ENCODE results near the gene RNF7.
"Not testable (repeated sequence)": the region's sequence is repeated elsewhere in the genome, so short reads cannot be mapped to it uniquely, and the experiment has no call there.

The RNF7 gene

GRCh38 chr3:141784531-141784930 lies 46.4 kb downstream of the RNF7 start:
- H3K27me3 ChIP-seq (ENCODE audit: insufficient read depth, low read depth, severe bottlenecking): no peaks in the 10 kb centered on the region
- DNase-seq: no peak
- no peaks in the 10 kb centered on the region for H3K9me3 ChIP-seq (ENCODE audit: severe bottlenecking)
- TF ChIP-seq CTCF (IDR thresholded peaks at IDR 0.05; ENCODE audit: low read depth, low read length): no peak
- H3K4me3 ChIP-seq (ENCODE audit: low read depth, low read length): no peak overlapping the region
- no peak overlapping the region for H3K27ac ChIP-seq
- H3K36me3 ChIP-seq: no peaks in the 10 kb centered on the region

GRCh38 chr3:141788149-141788548 lies 50.1 kb downstream of the RNF7 start:
- Histone ChIP-seq H3K27me3 (ENCODE audit: insufficient read depth, low read depth, severe bottlenecking) (no peaks in the 10 kb centered on the region), H3K4me3 (ENCODE audit: low read depth, low read length) (no peak overlapping the region), H3K27ac (no peak overlapping the region), H3K36me3 (no peaks in the 10 kb centered on the region), H3K9me3 (ENCODE audit: severe bottlenecking) (no peaks in the 10 kb centered on the region)
- no peak for DNase-seq
- TF ChIP-seq CTCF (IDR thresholded peaks at IDR 0.05; ENCODE audit: low read depth, low read length): no peak

DNA sequence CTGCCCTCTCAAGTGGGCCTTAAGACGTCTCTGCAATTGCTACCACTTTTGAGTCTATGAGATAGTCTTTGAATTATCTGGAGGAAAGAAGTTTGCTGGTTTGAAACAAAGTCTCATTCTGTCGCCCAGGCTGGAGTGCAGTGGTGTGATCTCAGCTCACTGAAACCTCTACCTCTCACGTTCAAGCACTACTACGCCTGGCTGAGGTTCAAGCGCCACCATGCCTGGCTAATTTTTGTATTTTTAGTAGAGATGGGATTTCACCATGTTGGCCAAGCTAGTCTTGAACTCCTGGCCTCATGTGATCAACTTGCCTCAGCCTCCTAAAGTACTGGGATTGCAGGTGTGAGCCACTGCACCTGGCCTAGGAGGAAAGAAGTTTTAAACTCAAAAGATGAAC lies 50.7 kb downstream of the RNF7 start:
- not testable (repeated sequence) for H3K9me3 ChIP-seq (ENCODE audit: severe bottlenecking); H3K27me3 ChIP-seq (ENCODE audit: insufficient read depth, low read depth, severe bottlenecking); DNase-seq

GRCh38 chr3:141789281-141789680 lies 51.2 kb downstream of the RNF7 start:
- no peaks in the 10 kb centered on the region for H3K27me3 ChIP-seq (ENCODE audit: insufficient read depth, low read depth, severe bottlenecking)
- H3K27ac ChIP-seq: no peak overlapping the region
- no peak for DNase-seq
- no peaks in the 10 kb centered on the region for H3K9me3 ChIP-seq (ENCODE audit: severe bottlenecking)
- H3K36me3 ChIP-seq: no peaks in the 10 kb centered on the region
- no peak for TF ChIP-seq CTCF (IDR thresholded peaks at IDR 0.05; ENCODE audit: low read depth, low read length)
- no peak overlapping the region for H3K4me3 ChIP-seq (ENCODE audit: low read depth, low read length)

More for the DNA sequence above, 50.7 kb downstream of the RNF7 start:
- not testable (repeated sequence) for H3K36me3 ChIP-seq; H3K27ac ChIP-seq; H3K4me3 ChIP-seq (ENCODE audit: low read depth, low read length)

GRCh38 chr3:141790171-141790570 lies 52.1 kb downstream of the RNF7 start:
- Histone ChIP-seq H3K27me3 (ENCODE audit: insufficient read depth, low read depth, severe bottlenecking) (no peaks in the 10 kb centered on the region), H3K27ac (no peak overlapping the region), H3K36me3 (no peaks in the 10 kb centered on the region), H3K4me3 (ENCODE audit: low read depth, low read length) (no peak overlapping the region), H3K9me3 (ENCODE audit: severe bottlenecking) (no peaks in the 10 kb centered on the region)
- DNase-seq: no peak
- no peak for TF ChIP-seq CTCF (IDR thresholded peaks at IDR 0.05; ENCODE audit: low read depth, low read length)

- H3K36me3 ChIP-seq: no peaks in the 10 kb centered on the region
- H3K27ac ChIP-seq: no peak overlapping the region
These were observed 54.4 kb downstream of the RNF7 start for GRCh38 chr3:141792495-141792894.

More at GRCh38 chr3:141792495-141792894, 54.4 kb downstream of the RNF7 start:
- H3K4me3 ChIP-seq (ENCODE audit: low read depth, low read length): no peak overlapping the region
- no peaks in the 10 kb centered on the region for H3K9me3 ChIP-seq (ENCODE audit: severe bottlenecking)
- no peak for DNase-seq
- H3K27me3 ChIP-seq (ENCODE audit: insufficient read depth, low read depth, severe bottlenecking): no peaks in the 10 kb centered on the region
- no peak for TF ChIP-seq CTCF (IDR thresholded peaks at IDR 0.05; ENCODE audit: low read depth, low read length)

Data from WERI-Rb-1 (cell line).